PFSK-1 (cell line): ENCODE measurements around the gene ARPC2.

ENCODE experiments used
- FOXP2 ChIP-seq: optimal IDR thresholded peaks from 2 replicates; pipeline ENCODE3; 2011; ENCODE audit warnings: borderline replicate concordance, control low read depth, inconsistent platforms; ENCODE audit not compliant: insufficient read depth; ENCODE audit errors: extremely low read length, extremely low read depth
- POLR2AphosphoS5 ChIP-seq: IDR thresholded peaks from 2 replicates; pipeline ENCODE4 v1.6.1; 2012; ENCODE audit warnings: low read depth, mild to moderate bottlenecking, control low read depth, low read length, moderate library complexity
- SIN3A ChIP-seq: IDR thresholded peaks from 2 replicates; pipeline ENCODE4 v1.6.1; 2012; ENCODE audit warnings: mild to moderate bottlenecking, low read length, moderate library complexity, borderline replicate concordance; ENCODE audit not compliant: insufficient read depth
- TAF1 ChIP-seq: IDR thresholded peaks from 2 replicates; pipeline ENCODE4 v1.6.1; 2012; ENCODE audit warnings: low read length, control low read depth, borderline replicate concordance; ENCODE audit not compliant: insufficient read depth
- TF ChIP-seq, protein P1 (sequence below), 2 experiments: IDR thresholded peaks; 2 replicates each; pipeline versions ENCODE4 v1.6.1 to v1.8.0; 2011 to 2012; ENCODE audit warnings: low read depth in 2 of 2, low read length in 2 of 2, control low read depth in 1 of 2, inconsistent platforms in 1 of 2, mild to moderate bottlenecking in 1 of 2, moderate library complexity in 1 of 2; ENCODE audit not compliant: insufficient read depth in 1 of 2

Gene ARPC2

DNA sequence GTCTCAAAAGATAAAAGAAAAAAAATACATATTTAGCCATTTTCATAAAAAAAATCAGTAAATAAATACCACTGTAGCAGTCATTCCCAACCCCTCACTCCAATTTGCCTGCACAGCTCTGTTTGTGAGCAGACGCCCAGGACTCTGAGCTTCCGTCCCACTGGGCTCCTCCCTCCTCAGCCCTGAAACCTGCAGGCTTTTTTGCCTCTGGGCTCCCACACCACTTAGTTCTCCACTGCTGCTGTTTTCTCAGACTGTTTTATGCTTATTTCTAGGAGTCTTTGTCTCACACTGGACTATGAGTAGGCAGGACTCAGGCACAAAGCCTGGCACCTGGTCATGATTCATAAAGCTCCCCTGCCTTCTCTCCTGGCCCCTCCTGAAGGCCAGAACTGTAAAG, 44.1 kb upstream of the ARPC2 start:
- TF ChIP-seq POLR2AphosphoS5 (no peak), SIN3A (no peak), TAF1 (no peak), FOXP2 (no peak)
- TF ChIP-seq, protein P1, sequence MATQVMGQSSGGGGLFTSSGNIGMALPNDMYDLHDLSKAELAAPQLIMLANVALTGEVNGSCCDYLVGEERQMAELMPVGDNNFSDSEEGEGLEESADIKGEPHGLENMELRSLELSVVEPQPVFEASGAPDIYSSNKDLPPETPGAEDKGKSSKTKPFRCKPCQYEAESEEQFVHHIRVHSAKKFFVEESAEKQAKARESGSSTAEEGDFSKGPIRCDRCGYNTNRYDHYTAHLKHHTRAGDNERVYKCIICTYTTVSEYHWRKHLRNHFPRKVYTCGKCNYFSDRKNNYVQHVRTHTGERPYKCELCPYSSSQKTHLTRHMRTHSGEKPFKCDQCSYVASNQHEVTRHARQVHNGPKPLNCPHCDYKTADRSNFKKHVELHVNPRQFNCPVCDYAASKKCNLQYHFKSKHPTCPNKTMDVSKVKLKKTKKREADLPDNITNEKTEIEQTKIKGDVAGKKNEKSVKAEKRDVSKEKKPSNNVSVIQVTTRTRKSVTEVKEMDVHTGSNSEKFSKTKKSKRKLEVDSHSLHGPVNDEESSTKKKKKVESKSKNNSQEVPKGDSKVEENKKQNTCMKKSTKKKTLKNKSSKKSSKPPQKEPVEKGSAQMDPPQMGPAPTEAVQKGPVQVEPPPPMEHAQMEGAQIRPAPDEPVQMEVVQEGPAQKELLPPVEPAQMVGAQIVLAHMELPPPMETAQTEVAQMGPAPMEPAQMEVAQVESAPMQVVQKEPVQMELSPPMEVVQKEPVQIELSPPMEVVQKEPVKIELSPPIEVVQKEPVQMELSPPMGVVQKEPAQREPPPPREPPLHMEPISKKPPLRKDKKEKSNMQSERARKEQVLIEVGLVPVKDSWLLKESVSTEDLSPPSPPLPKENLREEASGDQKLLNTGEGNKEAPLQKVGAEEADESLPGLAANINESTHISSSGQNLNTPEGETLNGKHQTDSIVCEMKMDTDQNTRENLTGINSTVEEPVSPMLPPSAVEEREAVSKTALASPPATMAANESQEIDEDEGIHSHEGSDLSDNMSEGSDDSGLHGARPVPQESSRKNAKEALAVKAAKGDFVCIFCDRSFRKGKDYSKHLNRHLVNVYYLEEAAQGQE (IDR thresholded peaks at IDR 0.05; ENCODE audit: insufficient read depth in 1 of 2, low read depth in 2 of 2, low read length in 2 of 2) = no peak

DNA sequence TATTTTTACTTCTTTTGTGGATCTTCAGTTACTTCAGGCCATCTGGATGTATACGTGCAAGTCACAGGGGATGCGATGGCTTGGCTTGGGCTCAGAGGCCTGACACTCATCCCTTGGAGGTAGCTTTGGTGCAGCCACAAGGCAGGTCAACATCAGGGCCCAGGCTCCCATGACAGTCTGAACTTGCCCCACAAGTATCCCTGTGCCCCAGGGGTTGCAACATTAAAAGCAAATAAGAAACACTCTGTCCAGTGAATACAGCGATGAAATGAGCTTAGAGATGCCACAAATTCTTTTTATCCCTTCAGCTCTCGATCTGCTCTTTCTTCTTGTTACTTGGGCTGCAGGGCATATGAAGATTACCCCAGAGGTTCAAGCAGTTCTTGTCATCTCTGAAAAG, 37.2 kb upstream of the ARPC2 start:
- TF ChIP-seq, protein P1 (IDR thresholded peaks at IDR 0.05; ENCODE audit: insufficient read depth in 1 of 2, low read depth in 2 of 2, low read length in 2 of 2) = no peak
- no peak for TF ChIP-seq POLR2AphosphoS5
- TF ChIP-seq TAF1 = no peak
- TF ChIP-seq SIN3A = no peak
- TF ChIP-seq FOXP2 = no peak

DNA sequence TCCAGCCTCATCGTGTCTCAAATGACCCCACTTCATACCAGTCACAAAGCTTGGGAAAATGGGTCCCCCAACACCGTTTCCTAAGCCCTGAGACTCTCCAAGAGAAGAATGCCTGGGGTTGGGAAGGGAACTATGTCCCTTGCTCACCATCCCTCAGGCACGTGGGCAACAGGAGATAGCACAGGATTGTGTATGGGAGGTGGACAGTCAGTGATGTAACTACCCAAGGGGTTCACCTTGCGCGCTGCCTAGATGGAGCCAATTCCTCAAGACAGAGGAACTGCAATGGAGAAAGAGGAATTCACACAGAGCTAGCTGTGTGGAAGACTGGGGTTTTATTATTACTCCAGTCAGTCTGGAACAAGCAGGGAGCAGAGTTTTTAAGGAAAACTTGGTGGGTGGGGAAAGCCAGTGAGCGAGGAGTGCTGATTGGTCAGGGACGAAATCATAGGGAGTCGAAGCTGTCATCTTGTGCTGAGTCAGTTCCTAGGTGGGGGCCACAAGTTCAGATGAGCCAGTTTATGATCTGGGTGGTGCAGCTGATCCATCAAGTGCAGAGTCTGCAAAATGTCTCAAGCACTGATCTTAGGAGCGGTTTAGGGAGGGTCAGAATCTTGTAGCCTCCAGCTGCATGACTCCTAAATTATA, 36.4 kb upstream of the ARPC2 start:
- TF ChIP-seq TAF1 = no peak
- TF ChIP-seq, protein P1 (IDR thresholded peaks at IDR 0.05; ENCODE audit: insufficient read depth in 1 of 2, low read depth in 2 of 2, low read length in 2 of 2) = no peak
- TF ChIP-seq FOXP2 = no peak

DNA sequence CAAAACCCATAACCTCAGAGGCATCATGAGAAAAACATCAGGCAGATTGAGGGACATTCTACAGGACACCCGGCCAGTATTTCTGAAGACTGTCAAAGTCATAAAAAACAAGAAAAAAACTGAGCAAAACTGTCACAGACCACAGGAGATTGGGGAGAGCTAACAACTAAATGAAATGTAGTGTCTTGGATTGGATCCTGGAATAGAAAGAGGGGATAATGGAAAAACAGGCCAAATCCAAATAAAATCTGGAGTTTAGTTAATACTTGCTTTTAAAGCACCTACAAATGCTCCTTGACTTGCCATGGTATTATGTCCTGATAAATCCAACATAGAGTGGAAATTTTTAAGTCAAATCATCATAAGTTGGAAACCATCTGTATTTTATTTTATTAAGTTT, 32.7 kb upstream of the ARPC2 start:
- TF ChIP-seq TAF1 (no peak), FOXP2 (no peak), SIN3A (no peak), POLR2AphosphoS5 (no peak)
- TF ChIP-seq, protein P1 (IDR thresholded peaks at IDR 0.05; ENCODE audit: insufficient read depth in 1 of 2, low read depth in 2 of 2, low read length in 2 of 2) = no peak

DNA sequence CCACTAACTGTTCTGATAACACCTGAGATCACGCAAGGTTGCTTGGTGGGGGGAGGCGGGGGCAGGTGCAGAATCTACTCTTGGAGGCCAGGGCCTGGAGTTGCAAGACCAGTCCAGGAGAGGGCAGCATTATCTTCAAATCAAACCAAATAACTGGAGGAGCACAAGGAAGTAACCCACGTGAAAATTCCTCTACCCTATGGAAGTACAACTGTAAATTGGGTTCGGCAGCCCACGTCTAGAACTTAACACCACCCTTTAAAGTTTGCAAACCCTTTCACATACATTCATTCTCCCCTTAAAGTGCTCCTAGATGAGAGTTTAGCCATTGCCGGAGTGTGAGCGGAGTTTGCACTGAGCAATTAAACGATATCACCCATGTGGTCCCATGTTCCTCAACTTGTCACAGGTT, 30.6 kb upstream of the ARPC2 start:
- TF ChIP-seq SIN3A (no peak), POLR2AphosphoS5 (no peak), FOXP2 (no peak), TAF1 (no peak)
- TF ChIP-seq, protein P1 (IDR thresholded peaks at IDR 0.05; ENCODE audit: insufficient read depth in 1 of 2, low read depth in 2 of 2, low read length in 2 of 2) = no peak
